GM21381 (cell line): Measurements from ENCODE around the gene KCNIP3.
"Not testable (repeated sequence)": the region's sequence is repeated elsewhere in the genome, so short reads cannot be mapped to it uniquely, and the experiment has no call there.

Experiments
- ATAC-seq: cut with Tn5 transposase; IDR thresholded peaks from one replicate; pipeline ENCODE4 v1.9.1; 2021; ENCODE audit warnings: mild to moderate bottlenecking, moderate library complexity; ENCODE audit not compliant: unreplicated experiment

The KCNIP3 gene

DNA sequence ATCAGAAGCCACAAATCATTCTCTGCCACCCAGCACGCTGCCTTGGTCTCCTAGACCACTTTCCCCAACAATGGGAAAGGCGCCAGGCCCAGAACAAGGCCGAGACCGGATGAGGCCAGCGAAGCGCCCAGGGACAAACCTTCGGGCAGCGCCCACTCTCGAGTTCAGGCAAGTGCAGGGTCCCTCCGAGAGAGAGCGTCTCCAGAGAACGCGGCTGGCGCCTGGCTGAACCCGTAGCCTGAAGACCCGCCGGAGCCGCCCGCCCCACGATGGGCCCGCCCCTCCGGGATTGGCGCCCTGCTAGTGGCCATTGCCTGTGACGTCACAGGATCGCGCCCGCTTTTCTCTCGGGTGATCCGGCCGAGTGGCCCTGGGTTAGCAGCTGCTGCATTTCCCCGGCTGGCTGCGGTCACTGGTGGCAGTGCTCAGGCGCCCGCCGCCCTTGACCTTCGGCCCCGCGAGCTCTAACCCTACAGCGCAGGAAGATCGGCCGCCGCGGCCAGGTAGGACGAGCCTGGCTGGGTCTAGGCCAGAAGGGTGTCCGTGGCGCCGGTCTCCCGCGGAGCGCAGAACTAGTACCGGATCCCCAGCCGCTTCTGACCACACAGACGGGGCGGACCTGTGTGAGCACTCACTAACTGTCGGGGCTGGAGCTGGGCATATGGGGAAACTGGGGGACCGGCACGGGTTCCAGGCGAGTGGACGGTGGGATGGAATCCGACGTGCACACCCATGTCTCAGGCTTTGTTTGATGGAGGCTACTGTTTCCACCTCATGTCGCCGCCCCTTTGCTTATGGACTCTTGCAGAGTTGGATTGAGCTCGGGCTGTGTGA is 105.4 kb downstream of the KCNIP3 start, which contains the start of gene FAHD2A:
Gene FAHD2A (plus strand): TSS at position 339 of the 834 bp plus-strand sequence. CDS start 2,851 bp downstream, outside the sequence.
- peak; percentile 89 for ATAC-seq

DNA sequence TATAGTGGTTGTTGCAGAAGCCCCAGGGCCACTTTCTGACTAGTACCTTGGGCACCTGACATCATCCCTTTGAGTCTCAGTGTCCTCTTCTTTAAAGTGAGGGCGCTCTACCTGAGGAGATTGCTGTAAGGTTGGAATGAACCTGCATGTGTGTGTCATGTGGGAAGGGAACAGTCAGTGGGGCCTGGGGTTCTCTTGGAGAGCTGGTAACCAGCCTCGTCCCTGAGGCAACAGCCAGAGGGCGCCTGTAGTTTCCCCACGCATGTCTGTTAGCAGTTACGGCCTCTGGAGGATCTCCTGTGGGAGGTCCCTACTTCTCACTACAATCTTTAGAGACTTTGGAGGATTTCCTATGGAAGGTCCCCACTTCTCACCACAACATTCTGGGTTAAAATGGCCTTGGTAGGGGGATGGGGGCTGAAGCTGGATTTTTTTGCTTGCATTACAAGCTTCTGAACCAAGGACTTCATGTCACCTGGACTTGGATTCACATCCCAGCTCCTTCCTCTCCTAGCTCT is 106.1 kb downstream of the KCNIP3 start:
- peak; percentile 36 for ATAC-seq

DNA sequence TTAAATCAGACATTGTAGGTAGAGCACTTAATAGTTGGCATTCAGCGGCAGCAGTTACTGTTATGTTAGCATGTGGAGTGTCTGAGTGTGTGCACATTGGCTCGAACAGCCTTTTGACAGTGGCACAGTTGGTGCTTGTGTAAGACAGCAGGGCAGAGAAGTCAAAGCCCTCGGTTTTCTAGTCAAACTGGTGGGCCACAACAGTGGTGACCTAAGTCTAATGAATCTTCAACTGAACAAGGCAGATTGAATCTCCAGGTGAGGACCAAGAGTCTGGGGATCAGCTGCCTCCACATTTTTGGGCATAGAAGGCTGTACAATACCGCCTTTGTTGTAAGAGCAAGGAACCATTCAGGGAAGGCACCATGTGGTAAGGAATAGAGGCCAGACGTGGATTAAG is 106.7 kb downstream of the KCNIP3 start:
- not testable (repeated sequence) for ATAC-seq

DNA sequence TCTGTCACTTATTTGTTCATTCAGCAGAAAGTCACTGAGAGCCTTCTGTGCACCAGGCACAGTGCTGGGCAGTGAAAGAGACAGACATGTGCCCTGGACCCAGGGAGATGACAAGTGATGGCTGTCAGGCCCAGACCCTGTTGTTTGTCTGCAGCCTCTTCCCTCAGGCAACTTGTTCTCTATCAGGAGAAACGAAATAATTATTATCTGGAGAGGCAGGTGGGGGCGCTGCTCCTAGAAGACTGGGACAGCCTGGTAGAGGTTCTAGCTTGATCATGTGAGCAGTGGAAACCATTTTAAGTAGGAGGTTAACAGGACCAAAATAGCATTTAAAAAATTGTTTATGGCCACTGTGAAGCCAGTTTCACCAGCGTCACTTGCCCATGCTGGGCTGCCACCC is 107.5 kb downstream of the KCNIP3 start:
- not testable (repeated sequence) for ATAC-seq

DNA sequence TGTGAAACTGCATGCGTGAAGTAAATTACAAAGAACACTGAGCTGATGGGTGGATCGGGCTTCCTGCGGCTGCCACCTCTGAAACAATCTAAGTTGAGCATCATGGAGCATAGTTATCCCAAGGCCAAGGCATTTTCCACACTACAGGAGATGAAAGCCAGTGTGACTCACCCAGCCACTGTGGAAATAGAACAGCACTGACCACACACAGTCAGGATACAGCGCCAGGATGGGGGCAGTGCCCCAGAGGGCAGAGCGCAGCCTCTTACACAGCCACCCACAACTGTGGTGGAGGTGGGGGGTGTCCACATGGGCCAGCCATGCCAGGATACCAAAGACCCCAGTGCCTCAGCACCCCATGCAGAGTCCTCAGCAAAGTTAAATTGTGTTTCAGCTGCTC is 114.1 kb downstream of the KCNIP3 start:
- not testable (repeated sequence) for ATAC-seq

DNA sequence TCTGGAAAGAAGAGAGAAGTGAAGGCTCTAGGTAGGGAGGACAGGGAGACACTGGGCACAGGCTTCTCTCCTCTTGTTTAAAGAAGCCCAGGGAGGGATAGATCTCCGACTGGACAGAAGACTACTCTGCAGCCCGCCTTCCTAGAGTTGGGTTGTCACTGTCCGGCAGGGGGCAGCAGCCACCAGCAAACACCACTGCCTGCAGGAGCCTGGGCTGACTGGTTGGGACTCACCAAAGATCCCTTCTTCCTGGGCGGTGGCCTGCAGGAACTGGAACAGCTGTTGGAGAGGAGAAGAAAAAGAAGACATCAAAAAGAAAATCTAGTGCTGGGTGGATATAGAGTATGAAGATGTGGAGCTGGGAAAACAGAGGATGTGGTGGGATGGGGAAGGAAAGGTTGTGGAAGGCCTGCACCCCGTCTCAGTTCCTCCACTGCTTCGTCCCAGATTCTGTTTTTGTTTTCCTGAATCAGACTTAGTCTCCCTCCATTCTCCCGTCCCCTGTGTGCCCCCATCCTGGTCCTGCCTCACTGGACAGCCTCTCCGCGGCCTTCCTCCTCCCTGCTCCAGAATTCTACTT is 117.0 kb downstream of the KCNIP3 start:
- ATAC-seq: peak; percentile 82

DNA sequence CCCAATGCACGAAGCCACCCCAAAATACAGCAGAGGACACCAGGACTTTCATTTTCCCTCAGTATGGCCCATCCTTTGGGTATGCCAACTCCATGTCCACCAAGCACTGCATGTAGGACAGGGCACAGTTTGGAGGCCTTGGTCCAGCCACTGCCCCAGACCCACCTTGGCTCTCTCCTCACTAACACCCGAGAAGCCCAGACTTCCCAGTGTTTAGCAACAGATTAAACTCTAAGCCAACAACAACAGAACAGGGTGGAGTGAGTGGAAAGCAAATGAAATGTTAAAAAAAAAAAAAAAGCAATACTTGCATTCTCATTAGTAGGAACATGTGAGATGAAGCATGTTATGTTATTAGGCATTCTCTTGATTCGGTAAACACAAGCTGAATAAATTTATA is 118.0 kb downstream of the KCNIP3 start:
- ATAC-seq: not testable (repeated sequence)

DNA sequence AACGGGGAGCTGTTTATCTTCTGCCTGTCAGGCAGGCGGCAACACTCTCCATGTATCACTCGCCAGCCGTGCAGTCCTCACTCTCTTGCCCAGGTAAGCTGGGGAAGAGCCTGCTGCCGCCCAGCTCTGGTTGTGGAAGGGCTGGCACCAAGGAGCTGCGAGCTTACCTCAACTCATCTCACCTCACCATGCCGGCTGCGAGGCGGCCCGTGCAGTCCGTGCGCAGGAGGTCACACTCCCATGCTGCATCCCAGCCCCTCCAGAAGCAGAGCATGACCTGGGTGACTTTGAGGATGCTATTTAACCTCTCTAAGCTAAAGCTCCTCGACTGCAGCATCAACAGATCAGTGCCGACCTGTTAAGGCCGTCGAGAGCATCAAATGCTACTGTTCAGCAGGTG is 118.4 kb downstream of the KCNIP3 start:
- ATAC-seq: not testable (repeated sequence)

DNA sequence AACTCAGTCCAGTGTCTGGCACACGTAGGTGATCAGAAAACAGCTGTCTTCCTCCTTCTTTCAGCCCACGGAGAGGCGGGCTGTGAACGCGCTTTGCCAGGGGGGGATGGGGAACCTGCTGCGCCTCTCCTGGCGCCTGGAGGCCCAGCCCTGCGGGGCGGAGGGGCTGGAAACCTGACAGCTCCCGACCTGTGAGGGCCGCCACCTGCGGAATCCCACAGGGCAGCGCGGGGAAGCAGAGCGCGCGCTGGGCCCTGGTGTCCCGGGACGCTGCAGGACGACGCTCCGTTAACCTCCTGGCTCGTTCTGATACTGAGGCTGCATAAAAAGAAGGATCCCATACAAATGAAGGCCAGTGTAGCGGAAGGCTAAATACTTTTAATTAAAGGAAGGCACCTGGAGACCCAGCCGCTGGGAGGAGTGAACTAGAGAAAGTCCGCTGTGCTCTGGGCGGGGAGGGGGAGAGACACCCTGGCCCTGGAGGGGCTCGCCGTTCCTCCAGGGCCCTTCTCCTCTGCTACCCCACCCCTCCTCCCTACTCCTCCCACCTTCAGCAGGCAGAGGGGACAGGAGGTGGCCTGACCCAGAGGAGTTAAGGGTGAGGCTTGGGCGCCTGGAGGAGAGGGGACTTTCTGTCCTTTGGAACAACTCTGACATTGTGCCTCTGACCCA is 130.2 kb downstream of the KCNIP3 start:
- ATAC-seq: not testable (repeated sequence)

DNA sequence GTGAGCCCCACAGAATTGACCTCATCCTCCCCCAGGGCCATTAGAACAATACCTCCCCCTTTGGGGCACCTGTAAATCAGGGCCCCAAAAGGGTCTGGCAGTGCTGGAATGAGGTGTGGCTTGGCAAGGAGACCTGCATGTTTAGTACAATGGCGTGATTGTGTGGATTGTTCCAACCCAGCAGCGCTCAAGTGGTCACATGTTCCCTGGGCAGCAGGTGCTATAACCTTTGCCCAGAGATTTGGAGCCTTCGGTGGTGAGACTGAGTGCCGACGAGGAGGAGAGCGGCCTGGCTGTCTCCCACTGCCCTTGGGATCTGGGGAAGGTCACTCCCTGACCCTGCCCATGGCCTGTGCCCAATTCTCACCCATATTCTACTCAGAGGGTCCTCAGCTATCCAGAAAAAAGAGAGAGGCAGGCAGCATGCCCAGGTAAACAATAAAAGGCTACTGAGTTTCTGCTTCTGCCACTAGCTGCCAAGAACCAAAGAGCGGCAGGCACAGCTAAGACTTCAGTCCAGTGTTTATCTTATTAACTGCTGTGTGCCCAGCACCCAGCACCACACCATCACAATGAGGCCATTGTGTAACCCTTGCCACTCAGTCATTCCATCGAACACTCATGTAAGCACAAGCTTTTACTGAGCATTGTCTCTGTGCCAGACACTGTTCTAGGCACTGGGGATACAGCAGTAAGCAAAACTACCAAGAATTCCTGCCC is 132.8 kb downstream of the KCNIP3 start:
- ATAC-seq: not testable (repeated sequence)

DNA sequence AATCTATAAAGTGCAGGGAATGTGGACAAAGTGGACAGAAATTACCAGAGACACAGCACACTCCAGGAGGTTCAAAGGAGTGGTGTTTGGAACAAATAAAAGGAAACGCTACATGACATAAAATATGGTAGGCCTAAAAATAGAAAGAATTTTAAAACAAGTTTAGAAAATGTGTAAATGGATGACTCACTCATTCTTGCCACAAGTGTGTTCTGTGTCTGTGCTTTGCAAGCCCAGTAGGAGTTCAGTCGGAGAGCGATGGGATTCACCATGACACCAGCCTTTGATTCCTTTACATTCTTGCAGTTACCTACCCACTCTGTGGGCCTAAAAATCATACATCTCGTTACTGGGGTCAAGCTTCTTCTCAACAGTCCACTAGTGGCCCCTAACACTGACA is 136.2 kb downstream of the KCNIP3 start:
- not testable (repeated sequence) for ATAC-seq

DNA sequence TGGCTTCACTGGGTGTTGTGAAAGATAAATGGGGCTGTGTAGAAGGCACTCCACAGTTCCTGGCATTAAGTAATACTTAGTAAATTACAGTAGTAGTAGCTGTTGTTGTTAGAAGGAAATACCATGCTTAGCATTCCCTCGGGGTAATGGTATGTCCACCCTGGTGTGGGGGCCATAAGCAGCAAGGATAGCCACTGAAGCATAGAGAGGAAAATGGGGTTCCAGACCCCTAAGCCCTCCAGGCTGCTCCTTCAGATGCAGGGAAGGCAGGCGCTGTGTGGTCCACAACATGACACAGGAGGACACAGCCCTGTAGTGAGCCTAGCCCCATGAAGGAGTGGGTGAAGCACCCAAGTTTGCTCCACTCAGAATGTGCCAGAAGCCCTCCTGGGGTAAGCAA is 136.8 kb downstream of the KCNIP3 start:
- ATAC-seq: not testable (repeated sequence)

DNA sequence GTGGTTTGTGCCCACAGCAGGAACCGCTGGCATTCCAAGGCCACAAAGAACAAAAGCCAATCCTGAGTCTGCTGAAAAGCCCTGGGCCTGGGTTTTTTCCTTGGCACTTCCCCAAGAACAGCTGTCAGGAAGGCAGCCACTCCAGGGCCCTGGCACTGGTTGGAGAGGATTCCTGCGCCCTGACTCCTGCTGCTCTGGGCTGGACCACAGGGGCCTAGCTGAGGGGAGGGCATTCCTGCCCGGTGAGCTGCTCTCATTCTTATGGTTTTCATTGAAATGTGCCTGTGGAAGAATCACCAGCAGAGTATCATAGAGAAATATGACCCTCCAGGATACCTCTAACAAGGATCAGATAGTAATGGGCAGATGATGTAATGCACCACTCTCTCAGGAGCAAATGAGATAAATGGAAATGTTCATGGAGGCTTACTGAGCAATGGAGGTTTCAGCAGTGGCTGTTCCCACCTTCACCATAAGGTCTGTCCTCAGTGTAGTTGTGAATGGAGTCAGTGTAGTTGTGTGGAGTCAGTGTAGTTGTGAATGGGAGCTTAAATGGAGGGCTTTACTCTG is 137.4 kb downstream of the KCNIP3 start:
- ATAC-seq: not testable (repeated sequence)

DNA sequence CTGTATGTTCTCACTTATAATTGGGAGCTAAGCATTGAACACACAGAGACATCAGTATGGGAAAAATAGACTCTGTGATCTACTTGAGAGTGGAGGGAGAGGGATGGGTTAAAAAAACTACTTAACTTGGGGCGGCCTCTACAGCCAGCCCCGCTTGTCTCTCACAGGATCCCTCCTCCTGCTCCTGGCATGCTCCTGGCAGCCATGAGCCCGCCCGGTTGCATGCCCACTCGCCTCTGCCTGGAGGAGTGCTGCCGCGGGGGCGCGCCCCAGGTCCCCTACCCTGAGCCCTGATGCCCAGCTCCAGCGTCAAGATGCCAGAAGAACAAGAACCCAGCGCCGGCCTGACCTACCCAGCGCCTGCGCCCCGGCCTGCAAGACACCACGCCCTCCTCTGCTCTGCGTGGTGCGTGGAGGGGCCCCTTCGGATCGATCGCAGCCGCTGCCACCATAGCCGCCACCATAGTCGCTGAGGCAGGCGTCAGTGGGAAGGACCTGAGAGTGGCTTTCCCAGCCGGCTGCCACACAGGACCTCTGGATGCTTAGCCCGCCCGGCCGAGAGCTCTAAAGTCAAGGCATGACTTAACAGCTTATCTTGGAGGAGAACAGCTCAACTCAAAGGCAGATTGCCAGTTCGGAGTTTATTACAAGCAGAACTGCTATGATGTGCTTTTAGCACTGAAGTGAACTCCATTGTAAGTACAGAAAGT is 138.2 kb downstream of the KCNIP3 start:
- not testable (repeated sequence) for ATAC-seq
